ENCODE data around the gene PIP4K2A.
"Not testable (repeated sequence)": the region's sequence is repeated elsewhere in the genome, so short reads cannot be mapped to it uniquely, and the experiment has no call there.

Gene PIP4K2A

GRCh38 chr10:22693860-22694259 lies 20.5 kb downstream of the PIP4K2A start:
- DNase-seq (ENCODE audit: low read depth, low spot score): no peak

- DNase-seq (ENCODE audit: low read depth, low spot score): no peak
Observed at GRCh38 chr10:22693371-22693784, 21.0 kb downstream of the PIP4K2A start.

GRCh38 chr10:22692119-22692518 lies 22.3 kb downstream of the PIP4K2A start:
- not testable (repeated sequence) for DNase-seq (ENCODE audit: low read depth, low spot score)

GRCh38 chr10:22690614-22691431 lies 23.6 kb downstream of the PIP4K2A start:
- no peak for DNase-seq (ENCODE audit: low read depth, low spot score)

DNA sequence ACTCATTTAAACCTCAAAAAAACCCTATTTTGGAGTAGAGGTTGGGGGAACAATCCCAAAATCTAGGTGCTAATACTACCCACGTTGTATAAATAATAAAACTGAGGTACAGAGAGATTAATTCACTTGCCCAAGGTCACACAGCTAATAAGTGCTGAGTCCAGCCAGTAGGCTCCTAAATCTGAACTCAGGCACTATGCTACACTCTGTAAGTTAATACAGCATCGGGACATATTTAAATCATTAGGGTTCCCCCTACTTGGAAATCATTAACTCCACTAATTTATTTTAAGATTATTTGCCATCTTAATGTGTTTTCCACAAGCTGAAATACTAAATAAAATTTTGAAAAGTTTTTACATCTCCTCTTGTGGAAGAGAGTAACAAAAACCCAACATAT lies 24.2 kb downstream of the PIP4K2A start:
- no peak for DNase-seq (ENCODE audit: low read depth, low spot score)

DNA sequence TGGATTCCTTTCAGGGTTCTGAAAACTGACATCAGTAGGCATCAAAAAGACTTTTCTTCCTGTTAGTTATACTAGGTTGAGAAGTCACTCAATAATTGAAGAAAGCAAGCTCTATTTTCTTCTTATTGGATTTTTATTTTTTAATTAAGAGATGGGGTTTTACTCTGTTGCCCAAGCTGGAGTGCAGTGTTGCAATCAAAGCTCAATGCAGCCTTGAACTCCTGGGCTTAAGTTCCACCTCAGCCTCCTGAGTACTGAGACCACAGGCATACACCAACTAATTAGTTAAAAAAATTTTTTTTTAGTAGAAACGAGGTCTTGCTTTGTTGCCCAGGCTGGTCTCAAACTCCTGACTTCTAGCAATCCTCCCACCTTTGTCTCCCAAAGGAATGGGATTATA lies 28.0 kb downstream of the PIP4K2A start:
- no peak for DNase-seq (ENCODE audit: low read depth, low spot score)

- no peak for DNase-seq (ENCODE audit: low read depth, low spot score)
Observed at GRCh38 chr10:22685926-22686325, 28.5 kb downstream of the PIP4K2A start.

DNA sequence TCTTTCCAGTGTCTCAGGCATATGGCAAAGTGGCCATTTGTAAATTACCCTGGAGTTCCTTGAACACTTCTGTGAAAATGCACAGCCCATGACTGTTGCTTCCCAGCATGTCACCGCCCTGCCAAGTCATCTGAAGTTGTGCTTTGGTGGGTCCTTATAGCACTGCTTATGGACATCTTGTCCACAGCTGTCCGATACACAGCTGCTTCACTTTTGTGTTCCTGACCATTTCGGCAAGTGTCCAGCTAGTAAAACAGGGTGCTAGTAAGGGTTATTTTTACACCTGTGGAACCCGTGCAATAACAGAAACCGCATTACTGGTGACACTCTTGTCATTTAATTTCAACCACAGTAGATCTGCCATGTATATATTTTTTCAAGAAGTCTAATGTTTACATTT lies 29.7 kb downstream of the PIP4K2A start:
- no peak for DNase-seq (ENCODE audit: low read depth, low spot score)

DNA sequence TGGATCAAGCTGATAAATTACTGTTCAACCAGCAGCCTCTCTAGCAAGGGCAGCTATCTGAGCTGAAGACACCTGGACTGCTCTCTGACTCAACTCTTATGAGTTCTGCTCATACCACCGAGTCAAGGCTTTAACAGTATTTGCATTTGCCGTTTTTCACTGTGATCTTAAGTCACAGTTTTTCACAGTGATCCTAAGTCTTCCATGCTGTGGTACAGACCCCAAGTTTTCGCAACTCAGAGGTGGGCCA lies 31.3 kb downstream of the PIP4K2A start:
- no peak for DNase-seq (ENCODE audit: low read depth, low spot score)

DNA sequence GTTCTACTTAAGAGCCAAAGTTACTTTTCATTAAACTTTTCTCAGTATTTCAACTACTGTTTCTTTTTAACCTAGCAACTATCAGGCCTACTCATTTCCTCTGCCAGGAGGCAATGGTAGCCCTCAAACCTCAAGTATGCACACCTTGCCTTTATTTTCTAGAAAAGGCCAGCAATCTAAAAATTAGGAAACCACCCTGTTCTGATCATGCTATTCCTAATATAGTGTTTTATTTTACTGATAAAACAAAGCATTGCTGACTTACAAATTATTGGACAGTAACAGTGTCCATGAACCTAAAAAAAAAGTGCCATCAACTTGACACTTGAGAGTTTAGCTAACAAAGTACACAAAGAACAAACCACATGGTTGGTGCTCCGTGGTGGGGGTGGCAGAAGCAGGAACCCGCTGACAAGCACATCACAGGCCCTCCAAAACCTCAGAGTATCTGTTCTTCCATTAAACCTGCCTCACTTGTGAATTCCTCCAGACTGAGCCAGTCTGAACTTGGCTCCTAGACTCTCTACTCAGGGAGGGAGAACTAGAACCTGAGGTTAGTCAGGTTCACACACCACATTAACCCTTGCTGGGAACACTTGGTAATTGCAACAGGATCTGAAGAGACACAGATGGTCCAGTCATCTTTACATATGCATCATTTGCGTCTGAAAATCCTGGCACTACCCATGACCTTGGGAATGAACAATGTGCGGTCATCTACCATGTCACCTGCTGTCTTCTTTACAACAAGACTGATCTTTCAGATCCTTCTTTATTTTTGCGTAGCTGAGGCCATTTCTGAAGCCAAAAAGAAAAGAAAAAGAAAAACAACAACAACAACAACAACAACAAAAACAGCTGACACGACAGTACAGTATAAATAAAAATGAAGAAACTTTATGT lies 31.9 kb downstream of the PIP4K2A start:
- no peak for DNase-seq (ENCODE audit: low read depth, low spot score)

DNA sequence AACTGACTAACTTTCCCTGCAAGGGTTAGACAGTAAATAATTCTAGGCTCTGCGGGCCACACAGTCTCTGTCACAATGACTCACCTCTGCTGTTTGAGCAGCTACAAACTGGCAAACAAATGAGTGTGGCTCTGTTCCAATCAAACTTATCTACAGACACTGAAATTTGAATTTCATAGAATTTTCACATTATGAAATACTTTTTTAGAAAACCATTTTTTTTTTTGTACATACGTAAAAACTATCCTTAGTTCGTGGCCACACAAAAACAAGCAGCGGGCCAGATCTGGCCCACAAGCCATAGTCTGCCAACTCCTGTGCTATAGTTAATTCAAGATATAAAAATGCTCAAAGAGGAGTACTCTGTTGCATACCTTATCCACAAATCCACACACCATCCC lies 32.6 kb downstream of the PIP4K2A start:
- DNase-seq (ENCODE audit: low read depth, low spot score): no peak

GRCh38 chr10:22681301-22681700 lies 33.1 kb downstream of the PIP4K2A start:
- no peak for DNase-seq (ENCODE audit: low read depth, low spot score)

DNA sequence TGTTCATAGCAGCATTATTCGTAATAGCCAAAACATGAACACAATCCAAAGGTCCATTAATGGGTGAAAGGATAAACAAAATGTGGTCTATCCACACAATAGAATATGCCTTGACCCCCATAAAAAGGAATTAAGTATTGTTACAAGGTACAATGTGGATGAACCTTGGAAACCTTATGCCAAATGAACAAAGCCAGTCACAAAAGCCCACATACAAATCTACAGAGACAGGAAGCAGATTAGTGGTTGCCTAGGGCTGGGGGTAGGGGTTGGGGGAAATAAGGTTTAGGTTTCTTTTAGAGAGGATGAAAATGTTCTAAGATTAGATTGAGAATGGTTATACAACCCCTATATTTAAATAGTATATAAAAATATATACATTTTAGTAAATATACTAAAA lies 34.8 kb downstream of the PIP4K2A start:
- DNase-seq (ENCODE audit: low read depth, low spot score): no peak

DNA sequence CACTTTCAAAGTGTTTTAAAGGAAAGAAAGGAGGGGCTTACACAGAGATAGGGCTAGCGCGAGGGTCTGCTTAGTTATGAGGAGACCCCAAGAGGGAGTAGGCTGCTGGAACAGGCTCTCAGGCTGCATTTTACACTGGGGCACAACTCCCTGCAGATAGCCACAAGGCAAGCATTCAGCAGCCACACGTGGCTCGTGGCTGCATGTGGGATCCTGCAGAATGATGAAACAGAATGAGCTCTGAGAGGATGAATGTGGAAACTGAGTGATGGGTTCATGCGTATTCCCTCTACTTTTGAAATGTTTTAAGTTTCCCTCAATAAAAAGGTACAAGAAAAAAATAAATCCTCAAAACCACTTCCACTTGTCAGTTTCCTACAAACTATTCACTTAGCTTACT lies 37.0 kb downstream of the PIP4K2A start:
- DNase-seq (ENCODE audit: low read depth, low spot score): no peak

- no peak for DNase-seq (ENCODE audit: low read depth, low spot score)
Observed at GRCh38 chr10:22676435-22676834, 37.9 kb downstream of the PIP4K2A start.

- no peak for DNase-seq (ENCODE audit: low read depth, low spot score)
Observed at GRCh38 chr10:22674573-22674930, 39.8 kb downstream of the PIP4K2A start.

GRCh38 chr10:22673785-22674572 lies 40.4 kb downstream of the PIP4K2A start:
- DNase-seq (ENCODE audit: low read depth, low spot score): no peak

DNA sequence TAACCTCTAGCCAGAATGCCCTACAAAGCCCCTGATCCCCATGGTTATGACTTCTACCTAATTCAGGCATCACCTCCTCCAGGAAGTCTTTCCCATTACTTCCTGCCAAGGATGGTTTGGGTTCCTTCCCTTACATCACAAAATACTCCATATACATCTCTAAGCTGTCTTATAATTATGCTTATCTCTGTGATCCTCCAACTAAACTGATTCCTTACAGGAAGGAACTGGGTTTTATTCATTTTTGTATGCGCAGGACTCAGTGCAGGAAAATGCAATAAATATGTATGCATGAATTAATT lies 41.3 kb downstream of the PIP4K2A start:
- DNase-seq (ENCODE audit: low read depth, low spot score): no peak

DNA sequence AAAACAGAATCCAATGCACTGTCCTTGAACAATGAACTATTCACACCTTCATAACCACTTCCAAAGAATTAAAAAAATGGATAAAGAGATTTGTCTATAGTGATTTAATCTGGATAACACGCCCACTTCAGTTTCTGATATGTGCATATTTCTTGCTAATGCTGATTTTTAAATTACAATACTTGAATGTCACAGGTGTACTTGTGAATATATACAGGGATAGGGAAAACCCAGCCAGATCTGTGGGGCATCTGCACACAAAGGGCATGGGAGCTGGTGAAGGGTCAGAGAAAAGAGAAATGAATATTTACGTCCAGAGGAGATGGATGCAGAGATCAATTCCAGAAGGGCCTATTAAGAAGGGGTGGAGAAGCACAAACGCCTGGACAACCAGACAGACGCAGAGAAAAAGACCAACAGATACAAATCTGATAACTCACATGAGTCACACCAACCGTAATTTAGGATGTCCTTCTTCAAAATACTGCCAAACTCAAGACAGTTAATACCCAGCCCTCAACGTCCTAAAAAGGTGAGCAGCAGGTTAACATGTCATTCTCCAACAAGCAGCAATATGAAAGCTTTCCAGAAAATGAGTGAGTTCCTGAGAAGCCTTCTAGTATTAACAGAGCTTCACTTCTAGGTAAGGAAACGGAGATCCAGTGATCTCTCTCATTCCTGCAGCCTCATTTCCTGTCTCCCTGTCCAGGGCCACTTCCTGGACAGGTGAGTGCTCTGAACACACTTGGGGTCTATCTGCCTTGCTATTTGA lies 41.9 kb downstream of the PIP4K2A start:
- no peak for DNase-seq (ENCODE audit: low read depth, low spot score)

DNA sequence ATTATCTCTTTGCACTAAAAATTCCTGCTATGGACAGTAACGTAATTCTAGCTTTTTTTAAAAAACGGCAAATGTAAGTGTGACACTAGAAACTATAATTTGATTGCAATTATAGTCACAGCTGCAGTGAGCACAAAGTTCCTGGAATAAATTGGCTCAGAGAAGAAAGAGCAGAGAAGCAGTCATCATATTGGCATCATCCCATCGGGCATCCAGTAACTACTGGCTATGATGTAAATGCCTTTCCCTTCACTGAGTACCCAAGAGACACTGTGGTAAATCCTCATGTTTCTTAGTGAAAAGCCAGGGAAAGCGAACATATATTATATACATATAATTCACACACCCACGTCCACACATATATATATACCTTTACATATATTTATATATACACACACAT lies 43.6 kb downstream of the PIP4K2A start:
- no peak for DNase-seq (ENCODE audit: low read depth, low spot score)

DNA sequence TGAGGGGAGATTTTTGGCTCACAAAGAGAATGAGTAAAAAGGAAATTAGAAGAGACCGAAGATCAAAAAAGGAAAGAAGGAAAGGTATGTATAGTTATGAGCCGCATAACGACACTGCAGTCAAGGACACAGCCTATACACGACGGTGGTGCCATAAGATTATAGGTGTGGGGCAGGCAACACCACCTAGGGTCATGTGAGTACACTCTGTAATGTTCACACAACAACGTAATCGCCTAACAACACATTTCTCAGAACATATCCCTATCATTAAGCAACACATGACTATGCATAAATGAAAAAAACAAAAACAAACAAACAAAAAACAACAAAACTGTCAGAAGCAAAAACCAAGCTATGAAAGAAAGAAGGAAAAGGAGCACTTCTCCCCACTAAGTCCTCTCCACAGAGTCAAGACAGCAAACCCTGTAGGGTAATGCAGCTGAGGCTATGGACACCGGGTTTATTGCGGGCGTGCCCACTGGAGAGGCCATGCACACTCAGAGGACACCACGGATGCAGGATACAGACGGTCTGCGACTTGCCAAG lies 45.1 kb downstream of the PIP4K2A start:
- DNase-seq (ENCODE audit: low read depth, low spot score): no peak

DNA sequence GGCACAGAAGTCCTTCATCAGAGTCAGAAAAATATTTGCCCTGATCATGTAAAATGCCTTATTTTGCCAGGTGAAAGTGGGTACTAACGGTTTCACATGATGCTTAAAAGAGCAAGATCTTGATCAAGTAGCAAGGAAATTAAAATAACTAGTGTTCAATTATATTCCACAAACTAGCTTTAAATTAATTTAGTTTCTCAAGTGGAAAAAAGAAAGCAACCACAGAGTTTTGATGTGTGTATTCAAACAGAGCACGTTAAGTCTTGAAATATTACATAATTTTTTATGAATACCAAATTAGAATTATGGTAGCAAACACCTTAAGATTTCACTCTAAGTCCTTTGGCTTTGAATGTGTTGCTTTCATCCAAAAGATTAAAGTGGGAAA lies 47.3 kb downstream of the PIP4K2A start:
- no peak for DNase-seq (ENCODE audit: low read depth, low spot score)
